KMS-11 (cell line): Measurements from ENCODE around the gene ZNF493.

Experiments
- H2AFZ ChIP-seq: fragments of 200-600 bp; sonication (generic); 2 replicates; pipeline ENCODE4 v1.6.1; 2016; ENCODE audit warnings: antibody characterized with exemption, mixed run types, low read depth
- H3K27ac ChIP-seq: fragments of 200-600 bp; sonication (generic); 2 replicates; pipeline ENCODE4 v1.6.1; 2016; ENCODE audit warnings: mild to moderate bottlenecking, mixed run types
- H3K27me3 ChIP-seq: fragments of 200-600 bp; sonication (generic); 2 replicates; pipeline ENCODE4 v1.6.1; 2017; ENCODE audit warnings: mild to moderate bottlenecking, low read depth, mixed run types, moderate library complexity; ENCODE audit not compliant: insufficient read depth
- H3K36me3 ChIP-seq: fragments of 200-600 bp; sonication (generic); 2 replicates; pipeline ENCODE4 v1.6.1; 2017; ENCODE audit warnings: mild to moderate bottlenecking, mixed run types; ENCODE audit not compliant: insufficient read depth
- H3K4me1 ChIP-seq: fragments of 200-600 bp; sonication (generic); 2 replicates; pipeline ENCODE4 v1.6.1; 2016; ENCODE audit warnings: mild to moderate bottlenecking, low read depth, mixed run types; ENCODE audit not compliant: poor library complexity, severe bottlenecking
- H3K4me2 ChIP-seq: fragments of 200-600 bp; sonication (generic); 2 replicates; pipeline ENCODE4 v1.7.0; 2016; ENCODE audit warnings: mild to moderate bottlenecking, mixed run types
- H3K4me3 ChIP-seq: fragments of 200-600 bp; sonication (generic); IDR thresholded peaks from 2 replicates; pipeline ENCODE4 v1.6.1; 2017; ENCODE audit warnings: low read depth, low read length, mixed read lengths; ENCODE audit not compliant: insufficient read depth
- H3K79me2 ChIP-seq: fragments of 200-600 bp; sonication (generic); 2 replicates; pipeline ENCODE4 v1.6.1; 2016; ENCODE audit warnings: low read depth, mixed run types; ENCODE audit not compliant: insufficient read depth
- H3K9ac ChIP-seq: fragments of 200-600 bp; sonication (generic); 2 replicates; pipeline ENCODE4 v1.6.1; 2016; ENCODE audit warnings: mild to moderate bottlenecking, mixed run types
- H4K20me1 ChIP-seq: fragments of 200-600 bp; sonication (generic); 2 replicates; pipeline ENCODE4 v1.6.1; 2016; ENCODE audit warnings: mild to moderate bottlenecking, mixed run types; ENCODE audit not compliant: insufficient read depth
- TF ChIP-seq, protein P1 (sequence below): fragments of 200-600 bp; sonication (generic); conservative IDR thresholded peaks from 2 replicates; pipeline ENCODE4 v1.6.1; 2017; ENCODE audit warnings: low read depth, mild to moderate bottlenecking, antibody characterized with exemption, low read length, moderate library complexity, mixed read lengths

The ZNF493 gene

DNA sequence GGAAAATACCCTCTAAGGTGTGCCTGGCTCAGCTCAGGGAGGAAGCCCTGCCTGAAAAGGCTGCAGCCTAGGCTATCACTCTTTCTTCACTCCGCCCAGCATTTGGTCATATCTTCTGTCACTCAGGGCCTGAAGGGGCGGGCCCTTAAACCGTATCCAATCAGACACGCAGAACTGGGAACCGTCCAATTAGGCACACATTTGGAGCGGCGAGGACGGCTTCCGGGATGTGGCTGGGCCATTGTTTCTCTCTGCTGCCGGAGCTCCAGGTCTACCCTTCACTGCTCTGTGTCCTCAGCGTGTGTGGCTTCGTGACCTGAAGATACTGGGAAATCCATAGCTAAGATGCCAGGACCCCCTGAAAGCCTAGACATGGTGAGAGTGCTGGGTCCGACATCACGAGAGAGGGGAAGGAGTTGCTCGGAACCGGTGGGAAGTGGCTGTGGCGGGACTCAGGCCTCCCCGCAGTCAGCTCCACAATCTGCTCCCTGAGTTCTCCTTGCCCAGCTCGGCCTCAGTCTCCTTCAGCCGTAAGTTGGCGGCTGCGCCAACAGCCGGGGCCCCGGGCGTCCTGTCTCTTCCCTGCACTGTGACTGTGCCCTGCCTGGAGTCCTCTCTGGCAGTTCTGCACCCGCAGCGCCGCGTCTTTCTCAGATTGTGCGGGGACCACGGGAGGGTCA, at the start of gene ZNF493:
Gene ZNF493, plus strand, starts transcription at position 241 of the 680 bp plus-strand sequence. Its CDS starts 105 bp downstream, at position 346.
- H3K36me3 ChIP-seq = no peaks in the 10 kb centered on the region
- no peak within 1 kb of the TSS for H3K9ac ChIP-seq
- TF ChIP-seq, protein P1, sequence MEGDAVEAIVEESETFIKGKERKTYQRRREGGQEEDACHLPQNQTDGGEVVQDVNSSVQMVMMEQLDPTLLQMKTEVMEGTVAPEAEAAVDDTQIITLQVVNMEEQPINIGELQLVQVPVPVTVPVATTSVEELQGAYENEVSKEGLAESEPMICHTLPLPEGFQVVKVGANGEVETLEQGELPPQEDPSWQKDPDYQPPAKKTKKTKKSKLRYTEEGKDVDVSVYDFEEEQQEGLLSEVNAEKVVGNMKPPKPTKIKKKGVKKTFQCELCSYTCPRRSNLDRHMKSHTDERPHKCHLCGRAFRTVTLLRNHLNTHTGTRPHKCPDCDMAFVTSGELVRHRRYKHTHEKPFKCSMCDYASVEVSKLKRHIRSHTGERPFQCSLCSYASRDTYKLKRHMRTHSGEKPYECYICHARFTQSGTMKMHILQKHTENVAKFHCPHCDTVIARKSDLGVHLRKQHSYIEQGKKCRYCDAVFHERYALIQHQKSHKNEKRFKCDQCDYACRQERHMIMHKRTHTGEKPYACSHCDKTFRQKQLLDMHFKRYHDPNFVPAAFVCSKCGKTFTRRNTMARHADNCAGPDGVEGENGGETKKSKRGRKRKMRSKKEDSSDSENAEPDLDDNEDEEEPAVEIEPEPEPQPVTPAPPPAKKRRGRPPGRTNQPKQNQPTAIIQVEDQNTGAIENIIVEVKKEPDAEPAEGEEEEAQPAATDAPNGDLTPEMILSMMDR = no peak
- no peak within 1 kb of the TSS for H2AFZ ChIP-seq
- no peak within 1 kb of the TSS for H3K4me2 ChIP-seq
- H3K27ac ChIP-seq = no peak within 1 kb of the TSS
- H3K4me3 ChIP-seq = no peak within 1 kb of the TSS
- no peaks in the 10 kb centered on the region for H3K27me3 ChIP-seq
- H3K79me2 ChIP-seq = no peaks in the 10 kb centered on the region
- no peaks in the 10 kb centered on the region for H3K4me1 ChIP-seq
- no peaks in the 10 kb centered on the region for H4K20me1 ChIP-seq

DNA sequence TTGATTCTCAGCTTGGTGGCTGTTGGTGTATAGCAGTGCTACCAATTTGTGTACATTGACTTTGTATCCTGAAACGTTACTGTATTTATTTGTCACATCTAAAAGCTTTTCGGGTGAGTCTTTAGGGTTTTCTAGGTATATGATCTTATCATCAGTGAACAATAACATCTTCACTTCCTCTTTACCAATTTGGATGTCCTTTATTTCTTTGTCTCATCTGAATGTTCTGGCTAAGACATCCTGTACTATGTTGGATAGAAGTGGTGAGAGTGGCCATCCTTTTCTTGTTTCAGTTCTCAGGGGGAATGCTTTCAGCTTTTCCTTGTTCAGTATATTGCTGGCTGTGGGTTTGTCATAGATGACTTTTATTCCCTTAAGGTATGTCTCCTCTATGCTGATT, 44.1 kb upstream of the ZNF493 start:
- Histone ChIP-seq H3K9ac (no peak overlapping the region), H3K4me2 (no peak overlapping the region), H3K27ac (no peak overlapping the region), H3K79me2 (no peaks in the 10 kb centered on the region), H3K4me1 (no peaks in the 10 kb centered on the region), H3K4me3 (no peak overlapping the region), H3K36me3 (no peaks in the 10 kb centered on the region), H2AFZ (no peak overlapping the region), H4K20me1 (no peaks in the 10 kb centered on the region), H3K27me3 (no peaks in the 10 kb centered on the region)
- TF ChIP-seq, protein P1 = no peak

DNA sequence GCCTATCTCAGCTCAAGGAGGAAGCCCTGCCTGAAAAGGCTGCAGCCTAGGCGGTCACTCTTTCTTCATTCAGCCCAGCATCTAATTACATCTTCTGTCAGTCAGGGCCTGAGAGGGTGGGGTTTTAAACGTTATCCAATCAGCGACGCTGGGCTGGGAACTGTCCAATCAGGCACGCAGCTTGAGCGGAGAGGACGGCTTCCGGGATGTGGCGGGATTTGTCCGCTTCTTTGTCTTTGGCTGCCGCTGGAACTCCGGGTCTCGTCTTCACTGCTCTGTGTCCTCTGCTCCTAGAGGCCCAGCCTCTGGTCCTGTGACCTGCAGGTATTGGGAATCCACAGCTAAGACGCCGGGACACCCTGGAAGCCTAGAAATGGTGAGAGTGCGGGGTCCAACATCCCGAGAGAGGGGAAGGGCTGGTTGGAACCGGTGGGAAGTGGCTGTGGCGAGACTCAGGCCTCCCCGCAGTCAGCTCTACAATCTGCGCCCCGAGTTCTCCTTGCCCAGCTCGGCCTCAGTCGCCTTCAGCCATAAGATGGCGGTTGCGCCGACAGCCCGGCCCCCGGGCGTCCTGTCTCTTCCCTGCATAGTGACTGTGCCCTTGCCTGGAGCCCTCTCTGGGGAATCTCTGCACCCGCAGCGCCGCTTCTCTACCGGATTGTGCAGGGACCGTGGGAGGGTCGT, 38.0 kb upstream of the ZNF493 start, which contains the start of gene ZNF738:
Gene ZNF738, plus strand, starts transcription at position 233 of the 684 bp plus-strand sequence. Its CDS starts 141 bp downstream, at position 374.
- Histone ChIP-seq H3K4me2 (no peak within 1 kb of the TSS), H3K27me3 (no peaks in the 10 kb centered on the region), H3K79me2 (no peaks in the 10 kb centered on the region), H2AFZ (no peak within 1 kb of the TSS), H3K4me1 (no peaks in the 10 kb centered on the region), H3K36me3 (no peaks in the 10 kb centered on the region), H3K9ac (no peak within 1 kb of the TSS), H3K27ac (no peak within 1 kb of the TSS), H4K20me1 (no peaks in the 10 kb centered on the region), H3K4me3 (no peak within 1 kb of the TSS)
- TF ChIP-seq, protein P1 = no peak

DNA sequence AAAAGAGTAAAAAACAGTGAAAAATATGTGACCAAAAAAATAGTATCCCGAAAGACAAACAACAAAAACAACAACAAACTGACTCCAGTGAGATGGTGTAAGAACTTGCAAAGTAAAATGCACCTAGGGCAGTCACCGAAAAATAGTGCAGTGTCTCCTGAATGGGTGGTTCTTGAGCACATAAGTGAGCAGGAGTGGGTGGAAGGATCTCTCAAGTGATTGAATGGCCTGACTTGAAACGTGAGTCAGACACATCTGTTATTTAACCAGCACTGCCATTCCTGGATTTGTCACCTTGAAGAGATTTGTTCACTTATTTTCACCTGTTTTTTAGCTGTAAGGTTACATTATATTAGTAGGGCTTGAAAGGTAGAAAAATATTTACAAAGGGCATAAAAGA, 34.6 kb upstream of the ZNF493 start:
- Histone ChIP-seq H3K27me3 (no peaks in the 10 kb centered on the region), H3K4me2 (no peak overlapping the region), H3K4me3 (no peak overlapping the region), H3K36me3 (no peaks in the 10 kb centered on the region), H3K79me2 (no peaks in the 10 kb centered on the region), H4K20me1 (no peaks in the 10 kb centered on the region), H3K27ac (no peak overlapping the region), H3K4me1 (no peaks in the 10 kb centered on the region), H3K9ac (no peak overlapping the region), H2AFZ (no peak overlapping the region)
- TF ChIP-seq, protein P1 = no peak
